ENCODE data around the gene CEP57L1. TPM values are rescaled to one million over a fixed set of nuclear protein-coding genes. Genes with fewer than 3 reads are reported as not detected.

The CEP57L1 gene
- polyA plus RNA-seq (19.7 and 25.4 TPM in 2 replicates), polyA minus RNA-seq (57.5 and 66.0 TPM in 2 replicates)

GRCh38 chr6:109095036-109095834 is at the start of gene CEP57L1:
CEP57L1 (plus strand) TSS chr6:109095507; CDS start chr6:109145222, 49,715 bp downstream.
- Histone ChIP-seq H3K9me3 (ENCODE audit: low read length) (no peaks in the 10 kb centered on the region), H3K9me2 (ENCODE audit: insufficient read depth, low read length) (no peaks in the 10 kb centered on the region), H3K79me2 (replicated peaks; ENCODE audit: insufficient read depth, low read length) (peaks cover 43% of the 10 kb centered on the region), H3K36me3 (ENCODE audit: insufficient read depth, low read length) (no peaks in the 10 kb centered on the region), H3F3A (ENCODE audit: insufficient read depth, low read length, poor library complexity, severe bottlenecking) (peaks cover 6% of the 10 kb centered on the region), H3K9ac (ENCODE audit: low read length) (peak within 1 kb of the TSS; percentile 83), H3K4me3 (ENCODE audit: low read length) (peak within 1 kb of the TSS; percentile 86), H3K4me2 (ENCODE audit: low read length) (peak within 1 kb of the TSS; percentile 86), H4K20me1 (ENCODE audit: insufficient read depth) (no peaks in the 10 kb centered on the region), H3K27ac (ENCODE audit: low read length) (peak within 1 kb of the TSS; percentile 88), H3K27me3 (ENCODE audit: insufficient read depth, low read depth, low read length) (no peaks in the 10 kb centered on the region), H2AFZ (ENCODE audit: low read depth, low read length) (peak within 1 kb of the TSS; percentile 90)
- TF ChIP-seq RAD21 (conservative IDR thresholded peaks at IDR 0.05) = no peak
- TF ChIP-seq SMC3 (conservative IDR thresholded peaks at IDR 0.05; ENCODE audit: poor library complexity) = peak; percentile 41
- TF ChIP-seq EZH2 (IDR thresholded peaks at IDR 0.05; ENCODE audit: borderline replicate concordance, insufficient read depth, low read length, poor library complexity, severe bottlenecking) = no peak
- peak; percentile 66 for TF ChIP-seq TAF1 (IDR thresholded peaks at IDR 0.05; ENCODE audit: low read depth)
- TF ChIP-seq POLR2AphosphoS5 (IDR thresholded peaks at IDR 0.05) = peak; percentile 89
- peak; percentile 62 for TF ChIP-seq EP300 (conservative IDR thresholded peaks at IDR 0.05; ENCODE audit: poor library complexity, severe bottlenecking)
- TF ChIP-seq MXI1 (conservative IDR thresholded peaks at IDR 0.05; ENCODE audit: poor library complexity, severe bottlenecking) = peak; percentile 75
- TF ChIP-seq CTCF (IDR thresholded peaks at IDR 0.05; ENCODE audit: poor library complexity, severe bottlenecking) = peak; percentile 69
- peak; percentile 90 for TF ChIP-seq REST (IDR thresholded peaks at IDR 0.05; ENCODE audit: borderline replicate concordance)

- H3K4me2 ChIP-seq (ENCODE audit: low read length) = no peak overlapping the region
- no peak for TF ChIP-seq POLR2AphosphoS5 (IDR thresholded peaks at IDR 0.05)
- TF ChIP-seq CTCF (IDR thresholded peaks at IDR 0.05; ENCODE audit: poor library complexity, severe bottlenecking) = no peak
- no peaks in the 10 kb centered on the region for H3K9me2 ChIP-seq (ENCODE audit: insufficient read depth, low read length)
- H3K79me2 ChIP-seq (replicated peaks; ENCODE audit: insufficient read depth, low read length) = peaks cover 4% of the 10 kb centered on the region
- H3K9me3 ChIP-seq (ENCODE audit: low read length) = no peaks in the 10 kb centered on the region
- no peak overlapping the region for H3K27ac ChIP-seq (ENCODE audit: low read length)
- no peaks in the 10 kb centered on the region for H3K36me3 ChIP-seq (ENCODE audit: insufficient read depth, low read length)
- no peaks in the 10 kb centered on the region for H3K27me3 ChIP-seq (ENCODE audit: insufficient read depth, low read depth, low read length)
- H4K20me1 ChIP-seq (ENCODE audit: insufficient read depth) = no peaks in the 10 kb centered on the region
- no peaks in the 10 kb centered on the region for H3F3A ChIP-seq (ENCODE audit: insufficient read depth, low read length, poor library complexity, severe bottlenecking)
- no peak overlapping the region for H2AFZ ChIP-seq (ENCODE audit: low read depth, low read length)
- H3K4me3 ChIP-seq (ENCODE audit: low read length) = no peak overlapping the region
- no peak overlapping the region for H3K9ac ChIP-seq (ENCODE audit: low read length)
Measured at GRCh38 chr6:109048176-109048575, 47.1 kb upstream of the CEP57L1 start.
